Endometrial microvascular endothelial cells (primary cell): ENCODE measurements around the gene FADS2. TPM values are rescaled to one million over a fixed set of nuclear protein-coding genes. Genes with fewer than 3 reads are reported as not detected.

Experiments
- in situ Hi-C: cut with HindIII; loops from 2 replicates; pipeline ENCODE4 v1.10.0; 2017; ENCODE audit warnings: low sequenced_read_pairs, low pct_unique_long_range_greater_than_20kb; ENCODE audit errors: inconsistent ontology term
- total RNA-seq: library from RNA; depleted of rRNA; stranded (reverse); fragments of >200 nt; gene quantifications from one replicate; pipeline ENCODE4 v1.2.3, GENCODE V29; 2015; ENCODE audit errors: inconsistent ontology term

FADS2 gene
- total RNA-seq, 1 donor from 2014 or later: 121 TPM

- in situ Hi-C loops: no loop called here
Measured at GRCh38 chr11:61855939-61856680, 28.0 kb downstream of the FADS2 start.

- in situ Hi-C loops: no loop called here
Measured at GRCh38 chr11:61860054-61860903, 32.2 kb downstream of the FADS2 start.

GRCh38 chr11:61861634-61862033 lies 33.5 kb downstream of the FADS2 start:
- in situ Hi-C loops: no loop called here

GRCh38 chr11:61862714-61863547 lies 34.8 kb downstream of the FADS2 start:
- in situ Hi-C loops: no loop called here

GRCh38 chr11:61863548-61864081 lies 35.5 kb downstream of the FADS2 start:
- in situ Hi-C loops: no loop called here

- in situ Hi-C loops: no loop called here
Measured at GRCh38 chr11:61864814-61865775, 37.0 kb downstream of the FADS2 start.

- in situ Hi-C loops: no loop called here
Measured at GRCh38 chr11:61866231-61866957, 38.3 kb downstream of the FADS2 start.

- in situ Hi-C loops: no loop called here
Measured at GRCh38 chr11:61866958-61867343, 38.9 kb downstream of the FADS2 start.

GRCh38 chr11:61868571-61869428 lies 40.7 kb downstream of the FADS2 start:
- in situ Hi-C loops: no loop called here

- in situ Hi-C loops: no loop called here
Measured at GRCh38 chr11:61869429-61869707, 41.3 kb downstream of the FADS2 start.

GRCh38 chr11:61869708-61870451 lies 41.8 kb downstream of the FADS2 start:
- in situ Hi-C loops: no loop called here

- in situ Hi-C loops: no loop called here
Measured at GRCh38 chr11:61870541-61871031, 42.5 kb downstream of the FADS2 start.

GRCh38 chr11:61871158-61871597 lies 43.1 kb downstream of the FADS2 start:
- in situ Hi-C loops: no loop called here

- in situ Hi-C loops: no loop called here
Measured at GRCh38 chr11:61872935-61873565, 45.0 kb downstream of the FADS2 start.

GRCh38 chr11:61873588-61874376 lies 45.7 kb downstream of the FADS2 start:
- in situ Hi-C loops: no loop called here
